Measurements from ENCODE around the gene GYPB.
"Not testable (repeated sequence)": the region's sequence is repeated elsewhere in the genome, so short reads cannot be mapped to it uniquely, and the experiment has no call there.

The GYPB gene
- 0 reads per million in 4 experiments for total RNA-seq

DNA sequence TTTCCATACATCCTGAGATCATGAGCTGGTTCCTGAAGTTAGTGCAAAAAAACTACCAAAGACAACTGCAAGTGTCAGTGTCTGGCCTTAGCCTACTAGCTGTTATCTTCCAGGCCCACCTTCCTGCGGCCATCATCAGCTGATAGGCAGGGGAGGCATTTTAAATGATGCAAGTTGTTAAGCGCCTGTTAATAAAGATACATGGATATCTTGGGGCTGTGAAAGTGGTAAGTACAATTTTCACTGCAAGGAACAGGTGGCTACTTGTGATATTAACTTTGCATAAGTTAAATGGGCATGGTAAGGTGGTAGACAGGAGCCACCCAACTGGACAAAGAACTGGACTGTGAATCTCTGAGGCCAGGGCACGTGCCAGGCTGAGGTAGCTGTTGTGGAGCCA, at the start of gene GYPB:
TSS of gene GYPB (minus strand) at position 104 of the 400 bp plus-strand sequence. CDS start at position 11, 93 bp downstream.
- DNase-seq: not testable (repeated sequence)

- DNase-seq: not testable (repeated sequence)
Measured at GRCh38 chr4:144061556-144061955, 42.4 kb upstream of the GYPB start.

GRCh38 chr4:144060234-144060859, 41.2 kb upstream of the GYPB start:
- not testable (repeated sequence) for DNase-seq

DNA sequence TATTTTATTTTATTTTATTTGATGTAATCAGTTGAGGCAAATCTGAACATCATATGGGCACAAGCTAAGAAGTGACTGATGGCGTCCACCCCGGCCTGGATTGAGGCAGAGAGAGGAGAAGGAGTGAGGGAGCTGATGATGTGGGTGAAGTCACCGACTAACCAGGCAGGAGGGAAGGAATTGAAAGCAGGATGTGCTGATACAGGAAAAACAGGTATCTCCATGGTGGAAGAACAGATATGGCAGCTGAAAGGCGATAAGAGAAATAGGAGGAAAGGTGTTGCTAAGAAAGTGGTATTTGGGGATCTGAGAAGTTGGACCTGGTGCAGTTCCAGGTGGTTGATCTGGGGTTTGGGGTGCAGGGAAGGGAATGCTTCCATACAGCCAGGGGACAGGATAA, 37.6 kb upstream of the GYPB start:
- no peak for DNase-seq

DNA sequence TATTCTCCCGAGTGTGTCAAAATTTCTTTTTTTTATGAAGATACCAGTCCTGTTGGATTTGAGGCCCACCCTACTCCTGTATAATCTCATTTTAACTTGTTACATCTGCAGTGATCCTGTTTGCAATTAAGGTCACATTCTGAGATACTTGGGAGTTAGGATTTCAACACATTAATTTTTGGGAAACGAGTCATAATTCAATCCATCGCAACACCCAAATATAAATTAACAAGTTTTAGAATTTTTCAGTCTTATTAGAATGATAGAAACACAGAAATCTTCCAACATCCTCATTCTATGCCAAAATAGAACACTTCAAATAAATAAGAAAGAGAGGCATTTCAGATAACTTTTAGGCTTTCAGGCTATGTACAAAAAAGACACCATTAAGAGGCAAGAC, 36.2 kb upstream of the GYPB start:
- DNase-seq: not testable (repeated sequence)

- not testable (repeated sequence) for DNase-seq
Measured at GRCh38 chr4:144051494-144051893, 32.3 kb upstream of the GYPB start.

DNA sequence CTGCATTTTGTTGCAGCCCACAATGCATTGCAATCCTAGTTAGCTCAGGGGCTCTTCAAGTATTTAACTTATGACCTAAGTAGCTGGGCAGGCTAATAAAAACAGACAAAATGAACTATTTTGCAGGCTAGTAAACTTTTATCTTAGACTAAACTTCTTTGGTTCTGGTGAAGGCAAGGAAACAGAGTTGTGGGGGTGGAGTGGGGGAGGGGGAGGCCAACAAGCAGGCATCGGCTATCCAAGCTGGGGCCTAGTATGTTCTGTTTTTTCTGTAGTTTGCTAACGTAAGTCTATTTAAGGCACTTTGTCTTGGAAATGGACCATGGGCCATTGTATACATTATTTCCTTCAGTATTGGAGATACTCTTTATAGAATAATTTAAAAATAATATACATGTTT, 31.5 kb upstream of the GYPB start:
- DNase-seq: not testable (repeated sequence)

DNA sequence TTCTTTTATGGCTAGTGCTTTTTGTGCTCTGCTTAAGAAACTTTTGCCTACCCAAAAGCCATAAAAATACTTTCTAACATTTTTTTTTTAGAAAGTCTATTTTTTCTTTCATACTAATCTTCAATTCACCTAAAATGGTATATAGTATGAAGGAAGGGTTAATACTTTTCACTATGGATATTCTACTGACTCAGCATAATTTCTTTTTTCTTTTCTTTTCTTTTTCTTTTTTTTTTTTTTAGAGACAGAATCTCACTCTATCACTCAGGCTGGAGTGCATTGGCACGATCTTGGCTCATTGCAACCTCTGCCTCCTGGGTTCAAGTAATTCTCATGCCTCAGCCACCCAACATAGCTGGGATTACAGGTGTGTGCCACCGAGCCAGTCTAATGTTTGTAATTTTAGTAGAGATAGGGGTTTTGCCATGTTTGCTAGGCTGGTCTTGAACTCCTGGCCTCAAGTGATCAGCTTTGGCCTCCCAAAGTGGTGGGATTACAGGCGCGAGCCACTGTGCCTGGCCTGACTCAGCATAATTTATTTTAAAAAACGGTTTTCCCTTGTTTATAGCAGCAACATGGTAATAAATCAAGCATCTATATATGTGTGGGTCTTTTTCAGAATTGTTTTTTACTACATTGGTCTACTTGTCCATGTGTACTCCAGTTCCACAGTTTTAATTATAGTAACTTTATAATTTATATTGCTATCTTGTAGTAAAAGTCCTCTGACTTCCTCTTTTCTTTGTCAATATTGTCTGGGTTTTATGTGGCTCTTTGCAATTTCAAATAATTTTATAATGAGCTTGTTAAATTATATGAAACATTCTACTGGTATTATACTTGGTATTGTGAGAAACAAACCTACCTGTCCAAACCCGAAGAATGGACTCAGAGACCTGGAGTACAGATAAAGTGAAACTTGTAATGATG, 30.6 kb upstream of the GYPB start:
- not testable (repeated sequence) for DNase-seq

DNA sequence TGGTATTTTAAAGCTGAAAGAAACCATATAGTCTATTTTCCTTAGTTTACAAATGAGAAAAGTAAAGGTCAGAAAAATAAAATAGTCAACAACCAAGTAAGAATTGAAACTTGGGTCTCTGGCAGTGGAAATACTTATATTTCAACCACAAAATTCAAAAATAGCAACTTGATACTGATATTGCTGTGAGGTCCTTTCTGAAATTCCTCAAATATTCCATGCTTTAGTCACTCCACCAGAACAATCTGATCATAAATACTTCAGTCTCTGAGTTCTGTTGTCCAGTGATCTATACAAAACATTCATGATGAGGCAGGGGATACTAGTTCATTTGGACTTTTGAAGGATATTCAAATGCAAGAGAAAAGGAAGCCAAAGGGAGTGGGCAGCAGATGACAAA, 25.8 kb upstream of the GYPB start:
- not testable (repeated sequence) for DNase-seq

DNA sequence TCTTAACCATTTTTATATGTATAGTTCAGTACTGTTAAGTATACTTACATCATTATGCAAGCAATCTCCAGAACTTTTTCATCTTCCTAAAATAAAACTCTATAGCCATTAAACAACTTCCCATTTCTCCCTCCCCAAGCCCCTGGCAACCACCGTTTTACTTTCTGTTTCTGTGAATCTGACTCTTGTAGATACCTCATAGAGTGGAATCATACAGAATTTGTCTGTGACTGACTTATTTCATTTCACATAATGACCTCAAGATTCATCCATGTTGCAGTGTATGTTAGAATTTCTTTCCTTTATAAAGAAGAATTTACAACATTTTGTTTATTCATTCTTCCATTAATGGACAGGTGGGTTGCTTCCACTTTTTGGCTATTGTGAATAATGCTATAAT, 13.4 kb upstream of the GYPB start:
- not testable (repeated sequence) for DNase-seq

GRCh38 chr4:144031875-144032274, 12.7 kb upstream of the GYPB start:
- not testable (repeated sequence) for DNase-seq

- not testable (repeated sequence) for DNase-seq
Measured at GRCh38 chr4:144031369-144031768, 12.2 kb upstream of the GYPB start.

- not testable (repeated sequence) for DNase-seq
Measured at GRCh38 chr4:144030708-144031107, 11.5 kb upstream of the GYPB start.

DNA sequence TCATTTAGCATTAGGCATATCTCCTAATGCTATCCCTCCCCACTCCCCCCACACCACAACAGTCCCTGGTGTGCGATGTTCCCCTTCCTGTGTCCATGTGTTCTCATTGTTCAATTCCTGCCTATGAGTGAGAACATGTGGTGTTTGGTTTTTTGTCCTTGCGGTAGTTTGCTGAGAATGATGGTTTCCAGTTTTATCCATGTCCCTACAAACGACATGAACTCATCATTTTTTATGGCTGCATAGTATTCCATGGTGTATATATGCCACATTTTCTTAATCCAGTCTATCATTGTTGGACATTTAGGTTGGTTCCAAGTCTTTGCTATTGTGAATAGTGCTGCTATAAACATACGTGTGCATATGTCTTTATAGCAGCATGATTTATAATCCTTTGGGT, 7.5 kb upstream of the GYPB start:
- not testable (repeated sequence) for DNase-seq

GRCh38 chr4:144024399-144025053, 5.3 kb upstream of the GYPB start:
- DNase-seq: not testable (repeated sequence)

DNA sequence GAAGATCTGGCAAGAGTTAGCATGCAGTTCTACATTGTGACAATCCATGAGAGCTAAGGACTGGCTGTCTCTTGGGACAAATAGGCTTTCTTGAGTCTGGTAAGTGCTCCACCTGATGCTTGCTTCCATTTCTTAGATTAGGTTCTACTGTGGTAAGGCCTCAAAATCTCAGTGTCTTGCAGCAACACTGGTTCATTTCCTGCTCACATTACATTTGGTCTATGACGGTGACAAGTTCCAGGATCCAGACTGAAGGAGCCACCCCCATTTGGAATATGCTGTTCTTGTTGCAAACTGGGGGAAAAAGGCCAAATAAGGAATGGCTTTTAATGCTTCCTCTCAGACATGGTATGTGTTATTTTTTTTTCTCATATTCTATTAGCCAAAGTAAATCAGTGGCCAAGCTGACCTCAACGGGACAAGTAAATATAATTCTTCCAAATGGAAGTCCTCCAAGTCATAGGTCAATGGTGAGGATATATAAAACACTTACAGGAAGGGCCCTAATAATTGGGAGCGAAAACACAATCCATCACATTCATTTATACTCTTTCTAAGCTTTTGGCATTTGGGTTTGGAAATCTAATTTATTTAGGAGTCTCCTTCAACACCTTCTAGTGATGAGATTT, 3.7 kb upstream of the GYPB start:
- not testable (repeated sequence) for DNase-seq

DNA sequence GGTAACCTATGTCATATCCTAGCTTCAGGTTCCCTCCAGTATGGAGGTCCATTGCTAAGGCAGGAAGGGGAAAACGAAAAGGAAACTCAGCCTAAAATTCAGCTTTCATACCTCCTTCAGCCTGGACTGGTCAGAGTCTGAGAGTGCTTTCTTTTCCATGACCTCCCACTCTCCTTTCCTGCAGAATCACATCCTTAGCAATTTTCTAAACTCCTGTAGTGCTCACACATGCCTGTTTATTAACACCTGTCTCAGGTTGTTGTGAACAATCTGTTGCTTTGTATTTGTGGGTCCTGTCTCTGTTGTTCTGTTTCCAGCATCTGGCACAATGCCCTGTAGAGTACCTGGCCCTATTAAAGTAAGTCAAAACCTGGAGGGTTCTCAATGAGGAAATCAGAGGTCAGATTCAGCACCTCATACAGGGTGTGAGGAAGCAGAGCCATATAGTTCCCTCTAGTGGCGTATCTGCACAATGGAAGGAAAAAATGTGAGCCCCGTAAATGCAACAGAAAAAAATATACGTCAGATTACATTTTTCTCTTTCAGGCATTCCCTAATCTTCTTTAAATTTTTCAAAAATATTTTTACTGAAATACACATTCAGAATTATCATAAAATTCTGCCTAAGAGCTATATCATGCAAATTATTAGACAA, 2.3 kb upstream of the GYPB start:
- DNase-seq: not testable (repeated sequence)

DNA sequence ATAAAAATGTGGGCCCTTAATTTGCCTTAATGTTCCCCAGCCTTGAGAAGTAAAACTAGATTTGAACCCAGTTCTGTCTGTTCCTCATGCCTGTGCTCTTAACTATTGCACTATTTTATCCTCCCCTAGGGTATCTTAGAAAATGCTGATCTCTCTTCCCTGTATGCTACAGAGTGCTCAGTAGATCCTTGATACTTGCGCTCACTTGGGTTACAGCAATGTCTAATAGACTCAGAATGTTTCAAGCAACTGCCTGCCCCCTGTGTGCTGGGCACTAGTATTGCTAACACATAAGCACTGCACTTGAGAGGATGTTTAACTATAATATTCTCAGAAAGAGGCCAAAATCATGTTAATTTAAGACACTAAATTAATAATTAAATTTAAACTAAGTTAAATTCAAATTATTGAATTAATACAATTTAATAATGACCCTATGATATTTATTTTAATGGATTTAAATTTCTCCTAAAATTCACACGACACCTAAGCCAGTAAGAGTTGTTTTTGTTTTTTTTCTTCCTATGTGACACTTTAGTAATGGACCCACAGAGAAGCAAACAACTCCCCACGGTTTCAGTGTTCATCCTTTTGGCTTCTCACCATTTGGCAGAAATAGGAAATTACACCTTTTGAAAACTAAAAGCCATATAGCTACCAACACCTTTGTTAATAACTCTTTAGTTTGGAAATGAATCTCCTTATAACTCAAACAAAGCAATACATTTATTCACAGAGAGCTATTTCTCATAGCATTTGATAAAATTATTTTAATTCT, 768 bp downstream of the GYPB start:
- not testable (repeated sequence) for DNase-seq

DNA sequence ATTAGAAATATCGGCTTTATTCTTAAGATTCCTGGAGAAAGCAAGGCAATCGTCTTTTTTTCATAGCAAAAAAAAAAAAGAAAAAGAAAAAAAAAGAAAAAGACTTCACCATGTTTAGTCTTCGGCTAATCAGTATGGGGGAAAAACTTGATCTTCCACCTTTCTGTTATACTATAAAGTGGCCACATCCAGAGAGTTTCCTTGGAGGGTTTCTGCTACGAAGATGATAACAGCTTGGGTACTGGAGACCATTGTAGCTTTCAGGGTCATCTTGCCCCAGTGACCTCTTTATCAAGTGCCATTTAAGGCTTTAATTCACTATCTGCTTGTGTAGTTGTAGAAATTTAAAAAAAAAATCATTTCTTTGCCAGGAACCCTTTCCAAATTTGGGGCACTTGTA, 1.9 kb downstream of the GYPB start:
- not testable (repeated sequence) for DNase-seq

GRCh38 chr4:144016057-144016605, 3.0 kb downstream of the GYPB start:
- not testable (repeated sequence) for DNase-seq

GRCh38 chr4:144014808-144015207, 4.4 kb downstream of the GYPB start:
- no peak for DNase-seq
